Fibroblast of lung (primary cell): ENCODE data around the gene GLDN. TPM values are rescaled to one million over a fixed set of nuclear protein-coding genes. Genes with fewer than 3 reads are reported as not detected.

ENCODE experiments used
- DNase-seq, 2 donors: peaks; one replicate each; pipeline versions ENCODE4 v3.0.0 to v3.0.0-alpha.2; 2010; ENCODE audit warnings: low read depth in 2 of 2
- H2AFZ ChIP-seq: 2 replicates; pipeline ENCODE4 v1.5.1; 2012; ENCODE audit warnings: low read length, control low read depth, inconsistent platforms
- H3K27ac ChIP-seq: 2 replicates; pipeline ENCODE4 v1.5.1; 2011; ENCODE audit warnings: low read length, control low read depth; ENCODE audit not compliant: insufficient read depth
- H3K27me3 ChIP-seq: 2 replicates; pipeline ENCODE4 v1.5.1; 2011; ENCODE audit warnings: mild to moderate bottlenecking, low read length; ENCODE audit not compliant: control insufficient read depth, insufficient read depth
- H3K36me3 ChIP-seq: 2 replicates; pipeline ENCODE4 v1.5.1; 2011; ENCODE audit warnings: low read length; ENCODE audit not compliant: control insufficient read depth, insufficient read depth
- H3K4me1 ChIP-seq: 2 replicates; pipeline ENCODE4 v1.5.1; 2011; ENCODE audit warnings: low read length; ENCODE audit not compliant: control insufficient read depth, insufficient read depth; ENCODE audit errors: extremely low read depth
- H3K4me2 ChIP-seq: 2 replicates; pipeline ENCODE4 v1.5.1; 2011; ENCODE audit warnings: low read length, control low read depth; ENCODE audit not compliant: insufficient read depth; ENCODE audit errors: extremely low read depth
- H3K4me3 ChIP-seq, 4 experiments: fragments of 200-600 bp in 1 of 4; sonication (generic) in 1 of 4; replicated peaks in 1 of 4; 2 replicates each; pipeline ENCODE4 v1.5.1; 2011 to 2016; ENCODE audit warnings: low read length in 4 of 4, low read depth in 3 of 4, mild to moderate bottlenecking in 3 of 4, control low read depth in 2 of 4, inconsistent platforms in 1 of 4, mixed read lengths in 1 of 4; ENCODE audit not compliant: insufficient read depth in 1 of 4; ENCODE audit errors: control extremely low read depth in 1 of 4
- H3K79me2 ChIP-seq: 2 replicates; pipeline ENCODE4 v1.5.1; 2012; ENCODE audit warnings: mild to moderate bottlenecking, low read length, inconsistent platforms; ENCODE audit not compliant: control insufficient read depth, insufficient read depth
- H3K9ac ChIP-seq: 2 replicates; pipeline ENCODE4 v1.5.1; 2011; ENCODE audit warnings: mild to moderate bottlenecking, low read length, control low read depth; ENCODE audit not compliant: insufficient read depth
- H3K9me3 ChIP-seq: 2 replicates; pipeline ENCODE4 v1.5.1; 2012; ENCODE audit warnings: low read depth, low read length; ENCODE audit not compliant: control insufficient read depth, insufficient read depth
- H4K20me1 ChIP-seq: 2 replicates; pipeline ENCODE4 v1.5.1; 2011; ENCODE audit warnings: low read length; ENCODE audit not compliant: control insufficient read depth, insufficient read depth; ENCODE audit errors: extremely low read depth
- EZH2 ChIP-seq: IDR thresholded peaks from 2 replicates; pipeline ENCODE4 v1.5.1; 2012; ENCODE audit warnings: low read length, control low read depth, mild to moderate bottlenecking; ENCODE audit errors: missing control alignments
- polyA plus RNA-seq, 2 donors: library from polyadenylated mRNA; depleted of rRNA in 1 of 2; stranded (reverse) in 1 of 2; unstranded in 1 of 2; fragments of >200 nt; gene quantifications; 2 replicates each; pipeline ENCODE4 v1.2.1, GENCODE V29; 2011 to 2012; ENCODE audit warnings: missing spikeins in 1 of 2
- total RNA-seq: library from RNA; depleted of rRNA; stranded (reverse); fragments of >200 nt; gene quantifications from 2 replicates; pipeline ENCODE4 v1.2.1, GENCODE V29; 2014
- TF ChIP-seq, protein P1 (sequence below), 2 donors: IDR thresholded peaks in 1 of 2; conservative IDR thresholded peaks in 1 of 2; 1 replicate in 1 of 2; 2 replicates in 1 of 2; pipeline ENCODE4 v1.5.1; 2011 to 2012; ENCODE audit warnings: low read length in 2 of 2, control low read depth in 1 of 2, inconsistent platforms in 1 of 2, low read depth in 1 of 2, mild to moderate bottlenecking in 1 of 2

Gene GLDN
- total and polyA plus RNA-seq, 2 donors (not counting 1 experiment from before 2014, with no cell fraction given): 1.8 to 50.7 TPM

DNA sequence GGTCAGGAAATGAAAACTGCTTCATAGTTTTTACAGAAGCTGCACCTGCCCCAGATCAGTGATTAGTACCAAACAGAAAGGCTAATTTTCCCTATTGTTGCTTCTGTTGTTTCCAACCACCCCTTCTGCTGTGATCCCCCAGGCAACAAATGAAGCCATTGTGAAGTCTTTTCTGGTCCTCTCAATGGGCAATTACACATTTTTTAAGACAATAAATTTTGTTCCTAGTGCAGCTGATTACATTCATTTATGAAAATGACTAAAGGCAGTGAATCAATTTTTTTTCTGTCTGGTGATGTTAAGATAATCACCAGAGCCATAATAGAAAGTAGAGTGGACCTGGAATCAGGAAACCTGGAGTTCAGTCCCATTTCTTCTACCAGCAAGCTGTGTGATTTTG, 32.7 kb downstream of the GLDN start:
- no peak overlapping the region for H3K27ac ChIP-seq
- H3K9me3 ChIP-seq: no peaks in the 10 kb centered on the region
- TF ChIP-seq, protein P1, sequence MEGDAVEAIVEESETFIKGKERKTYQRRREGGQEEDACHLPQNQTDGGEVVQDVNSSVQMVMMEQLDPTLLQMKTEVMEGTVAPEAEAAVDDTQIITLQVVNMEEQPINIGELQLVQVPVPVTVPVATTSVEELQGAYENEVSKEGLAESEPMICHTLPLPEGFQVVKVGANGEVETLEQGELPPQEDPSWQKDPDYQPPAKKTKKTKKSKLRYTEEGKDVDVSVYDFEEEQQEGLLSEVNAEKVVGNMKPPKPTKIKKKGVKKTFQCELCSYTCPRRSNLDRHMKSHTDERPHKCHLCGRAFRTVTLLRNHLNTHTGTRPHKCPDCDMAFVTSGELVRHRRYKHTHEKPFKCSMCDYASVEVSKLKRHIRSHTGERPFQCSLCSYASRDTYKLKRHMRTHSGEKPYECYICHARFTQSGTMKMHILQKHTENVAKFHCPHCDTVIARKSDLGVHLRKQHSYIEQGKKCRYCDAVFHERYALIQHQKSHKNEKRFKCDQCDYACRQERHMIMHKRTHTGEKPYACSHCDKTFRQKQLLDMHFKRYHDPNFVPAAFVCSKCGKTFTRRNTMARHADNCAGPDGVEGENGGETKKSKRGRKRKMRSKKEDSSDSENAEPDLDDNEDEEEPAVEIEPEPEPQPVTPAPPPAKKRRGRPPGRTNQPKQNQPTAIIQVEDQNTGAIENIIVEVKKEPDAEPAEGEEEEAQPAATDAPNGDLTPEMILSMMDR (conservative IDR thresholded peaks at IDR 0.05 in 1 of 2, IDR thresholded peaks at IDR 0.05 in 1 of 2; ENCODE audit: low read depth in 1 of 2, low read length in 2 of 2): no peak
- TF ChIP-seq EZH2: no peak
- no peak for DNase-seq
- no peaks in the 10 kb centered on the region for H3K79me2 ChIP-seq
- no peak overlapping the region for H3K9ac ChIP-seq
- no peak overlapping the region for H2AFZ ChIP-seq
- no peaks in the 10 kb centered on the region for H3K36me3 ChIP-seq
- H3K27me3 ChIP-seq: no peaks in the 10 kb centered on the region
- no peak overlapping the region for H3K4me2 ChIP-seq
- H4K20me1 ChIP-seq: no peaks in the 10 kb centered on the region
- peaks cover 6% of the 10 kb centered on the region for H3K4me1 ChIP-seq
- H3K4me3 ChIP-seq: no peak overlapping the region

DNA sequence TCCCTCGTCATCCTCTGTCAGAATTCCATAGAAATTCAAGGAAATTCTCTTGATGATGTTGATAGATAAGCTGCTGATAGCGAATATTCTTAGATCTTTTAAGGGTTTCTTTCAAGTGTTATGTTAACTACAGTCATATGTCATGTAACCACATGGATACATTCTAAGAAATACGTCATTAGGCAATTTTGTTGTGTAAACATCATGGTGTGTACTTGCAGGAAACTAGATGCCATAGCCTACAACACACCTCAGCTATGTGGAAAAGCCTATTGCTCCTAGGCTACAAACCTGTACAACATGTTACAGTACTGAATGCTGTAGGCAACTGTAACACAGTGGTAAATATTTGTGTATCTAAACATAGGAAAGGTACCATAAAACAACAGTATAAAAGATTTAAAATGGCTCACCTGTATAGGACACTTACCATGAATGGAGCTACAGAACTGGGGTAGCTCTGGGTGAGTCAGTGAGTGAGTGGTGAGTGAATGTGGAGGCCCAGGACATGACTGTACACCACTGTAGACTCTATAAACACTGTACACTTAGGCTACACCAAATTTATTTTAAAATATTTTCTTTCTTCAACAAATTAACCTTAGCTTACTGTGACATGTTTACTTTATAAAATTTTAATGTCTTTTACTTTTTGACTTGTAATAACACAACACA, 34.6 kb downstream of the GLDN start:
- Histone ChIP-seq H3K9me3 (no peaks in the 10 kb centered on the region), H3K36me3 (no peaks in the 10 kb centered on the region), H3K27ac (peak overlapping the region; percentile 53), H3K79me2 (no peaks in the 10 kb centered on the region), H3K27me3 (no peaks in the 10 kb centered on the region), H2AFZ (no peak overlapping the region), H4K20me1 (no peaks in the 10 kb centered on the region), H3K9ac (no peak overlapping the region), H3K4me3 (no peak overlapping the region), H3K4me2 (no peak overlapping the region), H3K4me1 (no peaks in the 10 kb centered on the region)
- TF ChIP-seq, protein P1 (conservative IDR thresholded peaks at IDR 0.05 in 1 of 2, IDR thresholded peaks at IDR 0.05 in 1 of 2; ENCODE audit: low read depth in 1 of 2, low read length in 2 of 2): no peak
- TF ChIP-seq EZH2: no peak
- DNase-seq: peak; percentile 52 to 67

DNA sequence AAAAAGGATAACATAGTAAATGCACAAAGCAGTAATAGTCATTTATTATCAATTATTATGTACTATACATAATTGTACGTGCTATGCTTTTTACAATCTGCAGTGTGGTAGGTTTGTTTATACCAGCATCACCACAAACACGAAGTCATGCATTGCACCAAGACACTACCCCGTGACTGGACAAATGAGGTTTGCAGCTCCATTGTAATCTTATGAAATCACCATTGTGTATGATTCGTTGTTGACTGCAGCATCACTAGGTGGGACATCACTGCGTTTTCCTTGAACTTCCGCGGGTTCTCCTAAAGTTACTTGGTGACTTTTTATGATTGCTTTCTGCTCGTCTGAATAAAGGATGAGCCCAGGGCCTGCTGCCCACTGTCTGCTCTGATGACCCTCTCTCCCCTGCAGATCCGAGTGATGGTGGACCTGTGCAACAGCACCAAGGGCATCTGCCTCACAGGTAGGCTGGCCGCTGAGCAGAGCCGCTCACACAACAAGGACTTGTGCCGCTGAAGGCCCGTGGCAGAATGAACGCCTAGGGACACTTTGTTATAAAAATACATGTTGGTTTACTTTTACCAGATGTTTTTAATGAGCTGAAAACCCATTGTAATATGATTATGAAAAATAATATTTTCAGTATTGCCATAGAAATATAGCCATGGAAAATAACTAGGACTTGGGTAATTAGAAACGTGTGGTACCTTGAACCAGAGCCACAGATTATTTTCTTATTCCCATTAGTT, 35.8 kb downstream of the GLDN start:
- no peak for TF ChIP-seq EZH2
- TF ChIP-seq, protein P1 (conservative IDR thresholded peaks at IDR 0.05 in 1 of 2, IDR thresholded peaks at IDR 0.05 in 1 of 2; ENCODE audit: low read depth in 1 of 2, low read length in 2 of 2): no peak
- Histone ChIP-seq H4K20me1 (no peaks in the 10 kb centered on the region), H3K27ac (peak overlapping the region; percentile 84), H3K27me3 (no peaks in the 10 kb centered on the region), H3K36me3 (no peaks in the 10 kb centered on the region), H3K4me3 (peak overlapping the region in 1 of 4 experiments; percentile 37), H2AFZ (no peak overlapping the region), H3K9ac (no peak overlapping the region), H3K4me1 (no peaks in the 10 kb centered on the region), H3K4me2 (peak overlapping the region; percentile 20), H3K79me2 (no peaks in the 10 kb centered on the region), H3K9me3 (no peaks in the 10 kb centered on the region)
- peak; percentile 83 to 94 for DNase-seq
